Loucy (cell line): ENCODE measurements around the gene MUC3A.

Experiments used
- H2AFZ ChIP-seq: fragments of 200-600 bp; sonication (generic); 2 replicates; pipeline ENCODE4 v1.6.0; 2016; ENCODE audit warnings: antibody characterized with exemption, mild to moderate bottlenecking, low read length, moderate library complexity
- H3F3A ChIP-seq: fragments of 200-600 bp; 2 replicates; pipeline ENCODE4 v1.6.0; 2016; ENCODE audit warnings: antibody characterized with exemption, low read depth, mild to moderate bottlenecking
- H3K27me3 ChIP-seq: fragments of 200-600 bp; sonication (generic); 2 replicates; pipeline ENCODE4 v1.6.1; 2014; ENCODE audit warnings: low read length, mild to moderate bottlenecking; ENCODE audit not compliant: insufficient read depth, poor library complexity, severe bottlenecking
- H3K36me3 ChIP-seq: fragments of 200-600 bp; sonication (generic); 2 replicates; pipeline ENCODE4 v1.6.1; 2016; ENCODE audit warnings: low read length; ENCODE audit not compliant: insufficient read depth
- H3K4me1 ChIP-seq: fragments of 200-600 bp; sonication (generic); 2 replicates; pipeline ENCODE4 v1.5.1; 2014; ENCODE audit warnings: low read length, mild to moderate bottlenecking; ENCODE audit not compliant: insufficient read depth, poor library complexity, severe bottlenecking
- H3K4me2 ChIP-seq: fragments of 200-600 bp; sonication (generic); 2 replicates; pipeline ENCODE4 v1.6.0; 2014; ENCODE audit warnings: antibody characterized with exemption, low read length, low read depth, mild to moderate bottlenecking; ENCODE audit not compliant: poor library complexity, severe bottlenecking
- H3K4me3 ChIP-seq: fragments of 200-600 bp; sonication (generic); 2 replicates; pipeline ENCODE4 v1.5.1; 2014; ENCODE audit warnings: low read length, mild to moderate bottlenecking, mixed read lengths; ENCODE audit not compliant: poor library complexity, severe bottlenecking
- H3K79me2 ChIP-seq: fragments of 200-600 bp; sonication (generic); 2 replicates; pipeline ENCODE4 v1.6.1; 2014; ENCODE audit warnings: low read length; ENCODE audit not compliant: insufficient read depth
- H3K9ac ChIP-seq: fragments of 200-600 bp; sonication (generic); 2 replicates; pipeline ENCODE4 v1.6.0; 2014; ENCODE audit warnings: mild to moderate bottlenecking, low read depth, low read length, moderate library complexity; ENCODE audit not compliant: poor library complexity, severe bottlenecking
- H3K9me2 ChIP-seq: fragments of 200-600 bp; sonication (generic); replicated peaks from 2 replicates; pipeline ENCODE4 v1.6.1; 2016; ENCODE audit warnings: low read depth, low read length, mixed read lengths
- H3K9me3 ChIP-seq: fragments of 200-600 bp; sonication (generic); 2 replicates; pipeline ENCODE4 v1.6.1; 2014; ENCODE audit warnings: mild to moderate bottlenecking, antibody characterized with exemption, low read length, low read depth; ENCODE audit not compliant: insufficient read depth
- H4K20me1 ChIP-seq: fragments of 200-600 bp; sonication (generic); 2 replicates; pipeline ENCODE4 v1.6.0; 2014; ENCODE audit warnings: antibody characterized with exemption, low read length, mild to moderate bottlenecking; ENCODE audit not compliant: insufficient read depth, poor library complexity, severe bottlenecking
- CTCF ChIP-seq: fragments of 200-600 bp; sonication (generic); conservative IDR thresholded peaks from 2 replicates; pipeline ENCODE4 v1.5.1; 2014; ENCODE audit warnings: mild to moderate bottlenecking, antibody characterized with exemption, low read length
- EZH2phosphoT487 ChIP-seq: fragments of 200-600 bp; IDR thresholded peaks from 2 replicates; pipeline ENCODE4 v1.6.1; 2018; ENCODE audit warnings: antibody characterized with exemption, mild to moderate bottlenecking, moderate library complexity, borderline replicate concordance

The MUC3A gene

DNA sequence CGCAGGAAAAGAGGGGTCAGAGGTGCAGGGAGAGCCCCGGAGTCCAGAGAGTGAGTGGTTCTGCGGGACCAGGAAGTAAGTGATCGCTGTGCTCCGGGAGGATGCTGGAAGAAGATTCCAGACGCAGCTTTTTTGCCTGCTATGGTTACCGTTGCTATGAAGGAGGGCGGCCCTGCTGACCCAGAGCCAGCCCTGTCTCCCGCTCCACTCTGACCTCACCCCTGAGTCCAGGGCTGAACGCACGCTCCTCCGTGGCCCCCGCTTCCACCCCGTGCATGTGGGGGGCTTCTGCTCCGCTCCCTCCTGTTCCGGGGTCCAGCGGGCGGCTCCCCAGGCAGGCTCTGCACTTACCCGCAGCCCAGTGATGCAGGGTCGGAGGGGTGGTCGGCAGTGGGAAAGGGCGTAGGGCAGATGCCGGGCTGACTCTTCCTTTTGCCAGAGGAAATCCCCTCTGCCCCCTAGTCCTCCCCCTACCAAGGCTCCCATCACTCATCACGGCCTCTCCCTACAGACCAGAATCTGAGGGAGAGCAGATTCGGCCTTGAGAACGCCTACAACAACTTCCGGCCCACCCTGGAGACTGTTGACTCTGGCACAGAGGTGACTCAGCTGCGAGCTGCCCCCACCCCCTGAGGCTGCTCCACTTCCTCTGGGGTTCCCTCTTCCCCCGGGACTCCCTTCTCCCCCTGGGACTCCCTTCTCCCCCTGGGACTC lies 67.9 kb downstream of the MUC3A start:
- H3K27me3 ChIP-seq: no peaks in the 10 kb centered on the region
- H3K9me3 ChIP-seq: no peaks in the 10 kb centered on the region
- no peaks in the 10 kb centered on the region for H3F3A ChIP-seq
- no peaks in the 10 kb centered on the region for H3K79me2 ChIP-seq
- no peak for TF ChIP-seq EZH2phosphoT487
- no peak for TF ChIP-seq CTCF
- H3K9me2 ChIP-seq: no peaks in the 10 kb centered on the region
- peak overlapping the region; percentile 91 for H3K4me2 ChIP-seq
- peak overlapping the region; percentile 69 for H3K9ac ChIP-seq
- H3K4me1 ChIP-seq: peaks cover 8% of the 10 kb centered on the region
- H3K36me3 ChIP-seq: no peaks in the 10 kb centered on the region
- peak overlapping the region; percentile 82 for H3K4me3 ChIP-seq
- H2AFZ ChIP-seq: peak overlapping the region; percentile 96
- no peaks in the 10 kb centered on the region for H4K20me1 ChIP-seq
